Uterus (tissue), 2 donors: ENCODE measurements around the gene ORMDL3.

Experiments
- POLR2A ChIP-seq, 2 donors: fragments of 450-650 bp; IDR thresholded peaks; one replicate each; pipeline ENCODE4 v1.6.1; 2016; ENCODE audit warnings: antibody characterized with exemption in 2 of 2, mild to moderate bottlenecking in 1 of 2, moderate library complexity in 1 of 2
- TF ChIP-seq, protein P1 (sequence below), 4 experiments: fragments of 200-600 bp in 2 of 4; fragments of 450-650 bp in 2 of 4; sonication (generic) in 2 of 4; IDR thresholded peaks; one replicate each; pipeline ENCODE4 v1.5.1; 2016 to 2019; ENCODE audit warnings: antibody characterized with exemption in 4 of 4, mild to moderate bottlenecking in 2 of 4, moderate library complexity in 1 of 4

DNA sequence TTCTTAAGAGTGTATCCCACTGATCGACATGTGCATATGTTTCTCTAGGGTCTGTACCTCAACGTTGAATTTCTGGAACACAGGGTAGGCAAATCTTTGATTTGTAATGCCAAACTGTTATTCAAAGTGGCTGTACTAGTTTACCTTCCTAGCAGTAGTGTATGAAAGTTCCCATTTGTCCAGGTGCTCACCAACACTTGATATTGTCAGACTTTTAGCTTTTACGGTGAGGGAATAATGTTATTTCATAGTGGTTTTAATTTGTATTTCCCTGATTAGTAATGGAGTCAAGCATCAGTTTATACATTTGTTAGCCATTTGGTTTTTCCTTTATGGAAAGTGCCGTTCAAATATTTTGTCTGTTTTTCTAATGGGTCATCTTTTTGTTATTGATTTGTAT, 29.3 kb downstream of the ORMDL3 start:
- TF ChIP-seq, protein P1, sequence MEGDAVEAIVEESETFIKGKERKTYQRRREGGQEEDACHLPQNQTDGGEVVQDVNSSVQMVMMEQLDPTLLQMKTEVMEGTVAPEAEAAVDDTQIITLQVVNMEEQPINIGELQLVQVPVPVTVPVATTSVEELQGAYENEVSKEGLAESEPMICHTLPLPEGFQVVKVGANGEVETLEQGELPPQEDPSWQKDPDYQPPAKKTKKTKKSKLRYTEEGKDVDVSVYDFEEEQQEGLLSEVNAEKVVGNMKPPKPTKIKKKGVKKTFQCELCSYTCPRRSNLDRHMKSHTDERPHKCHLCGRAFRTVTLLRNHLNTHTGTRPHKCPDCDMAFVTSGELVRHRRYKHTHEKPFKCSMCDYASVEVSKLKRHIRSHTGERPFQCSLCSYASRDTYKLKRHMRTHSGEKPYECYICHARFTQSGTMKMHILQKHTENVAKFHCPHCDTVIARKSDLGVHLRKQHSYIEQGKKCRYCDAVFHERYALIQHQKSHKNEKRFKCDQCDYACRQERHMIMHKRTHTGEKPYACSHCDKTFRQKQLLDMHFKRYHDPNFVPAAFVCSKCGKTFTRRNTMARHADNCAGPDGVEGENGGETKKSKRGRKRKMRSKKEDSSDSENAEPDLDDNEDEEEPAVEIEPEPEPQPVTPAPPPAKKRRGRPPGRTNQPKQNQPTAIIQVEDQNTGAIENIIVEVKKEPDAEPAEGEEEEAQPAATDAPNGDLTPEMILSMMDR (IDR thresholded peaks at IDR 0.05) = no peak
- TF ChIP-seq POLR2A (IDR thresholded peaks at IDR 0.05) = no peak
